Measurements from ENCODE around the gene MAP3K14. TPM values are rescaled to one million over a fixed set of nuclear protein-coding genes. Genes with fewer than 3 reads are reported as not detected.

MAP3K14 gene
- total RNA-seq, 1 experiment from 2014 or later, result 35.5 TPM

- DNase-seq (ENCODE audit: low spot score), result no peak
Measured at GRCh38 chr17:45223539-45224528, 93.0 kb downstream of the MAP3K14 start.

- no peak for DNase-seq (ENCODE audit: low spot score)
Measured at GRCh38 chr17:45222996-45223538, 93.8 kb downstream of the MAP3K14 start.

GRCh38 chr17:45222289-45222995 is 94.4 kb downstream of the MAP3K14 start:
- no peak for DNase-seq (ENCODE audit: low spot score)

- DNase-seq (ENCODE audit: low spot score), result no peak
Measured at GRCh38 chr17:45222014-45222288, 94.9 kb downstream of the MAP3K14 start.

GRCh38 chr17:45221081-45222013 is 95.5 kb downstream of the MAP3K14 start, which contains the start of gene FMNL1:
Gene FMNL1 (plus strand): TSS chr17:45221885. CDS start chr17:45222125, 240 bp downstream.
- DNase-seq (ENCODE audit: low spot score), result no peak

- DNase-seq (ENCODE audit: low spot score), result no peak
Measured at GRCh38 chr17:45220079-45220478, 96.7 kb downstream of the MAP3K14 start.

GRCh38 chr17:45218895-45219661 is 97.7 kb downstream of the MAP3K14 start:
- peak; percentile 75 for DNase-seq (ENCODE audit: low spot score)

Other genes starting within 250 kb of the MAP3K14 start
- 168 and 189 TPM in 2 replicates for gene PLCD3, start 184.5 kb downstream of the MAP3K14 start, total RNA-seq (2014; rRNA removed; shearing (Covaris generic))
- 4.7 and 10.3 TPM in 2 replicates for gene ACBD4, start 181.3 kb downstream of the MAP3K14 start, total RNA-seq (2014; rRNA removed; shearing (Covaris generic))
- 8.4 and 8.6 TPM in 2 replicates for gene HEXIM1, start 168.5 kb downstream of the MAP3K14 start, total RNA-seq (2014; rRNA removed; shearing (Covaris generic))
- gene HEXIM2, start 155.1 kb downstream of the MAP3K14 start, total RNA-seq (2014; rRNA removed; shearing (Covaris generic)), result 10.1 and 19.9 TPM in 2 replicates
- 36.3 and 44.8 TPM in 2 replicates for gene FMNL1, start 95.1 kb downstream of the MAP3K14 start, total RNA-seq (2014; rRNA removed; shearing (Covaris generic))
- not detected in 2 replicates for gene SPATA32, start 54.9 kb downstream of the MAP3K14 start, total RNA-seq (2014; rRNA removed; shearing (Covaris generic))
- gene ARHGAP27, start 115.8 kb upstream of the MAP3K14 start, total RNA-seq (2014; rRNA removed; shearing (Covaris generic)), result 9.5 and 17.8 TPM in 2 replicates
- gene PLEKHM1, start 173.7 kb upstream of the MAP3K14 start, total RNA-seq (2014; rRNA removed; shearing (Covaris generic)), result 13.4 and 15.7 TPM in 2 replicates

Measured in A172 (cell line).